Sigmoid colon (tissue), 7 donors: ENCODE measurements around the gene ANKRD2. TPM values are rescaled to one million over a fixed set of nuclear protein-coding genes. Genes with fewer than 3 reads are reported as not detected.

Experiments
- DNase-seq: peaks from one replicate; pipeline ENCODE4 v3.0.0-alpha.2; 2019
- H3K27ac ChIP-seq, 4 donors: fragments of 200-600 bp; sonication (generic); one replicate each; pipeline ENCODE4 v1.5.1; 2016 to 2019; ENCODE audit warnings: mild to moderate bottlenecking in 1 of 4
- H3K27me3 ChIP-seq, 3 donors: fragments of 200-600 bp; sonication (generic); one replicate each; pipeline ENCODE4 v1.5.1; 2019; ENCODE audit warnings: mild to moderate bottlenecking in 1 of 3
- H3K36me3 ChIP-seq, 4 donors: fragments of 200-600 bp; sonication (generic); one replicate each; pipeline ENCODE4 v1.5.1; 2016 to 2019
- H3K4me1 ChIP-seq, 4 donors: fragments of 200-600 bp; sonication (generic); one replicate each; pipeline ENCODE4 v1.5.1; 2017 to 2019
- H3K4me3 ChIP-seq, 4 donors: fragments of 200-600 bp; sonication (generic); one replicate each; pipeline ENCODE4 v1.5.1; 2017 to 2019; ENCODE audit warnings: mild to moderate bottlenecking in 2 of 4, moderate library complexity in 1 of 4
- H3K9me3 ChIP-seq, 4 donors: fragments of 200-600 bp in 3 of 4; sonication (generic) in 3 of 4; one replicate each; pipeline versions ENCODE4 v1.5.1 to v1.6.1; 2013 to 2019
- EP300 ChIP-seq, 4 donors: sonication (generic); formaldehyde crosslinking; IDR thresholded peaks; one replicate each; pipeline ENCODE4 v1.6.1; 2017; ENCODE audit warnings: antibody characterized with exemption in 4 of 4
- POLR2A ChIP-seq, 2 donors: fragments of 450-650 bp; IDR thresholded peaks; one replicate each; pipeline ENCODE4 v1.6.1; 2016; ENCODE audit warnings: antibody characterized with exemption in 2 of 2, mild to moderate bottlenecking in 2 of 2, moderate library complexity in 2 of 2
- POLR2AphosphoS5 ChIP-seq, 4 donors: sonication (generic); formaldehyde crosslinking; IDR thresholded peaks; one replicate each; pipeline ENCODE4 v1.6.1; 2017; ENCODE audit warnings: antibody characterized with exemption in 4 of 4
- WGBS, 2 donors: extraction: QIAGEN DNeasy Blood & Tissue Kit; methylation state at CpG; one replicate each; pipeline ENCODE4 v1.1.7; 2013; 5-methylcytosine and 5-hydroxymethylcytosine counted together
- intact Hi-C: fragments of 100-400 bp; cut with DNase I; formaldehyde crosslinking; loops from one replicate; pipeline ENCODE4 v1.15.1; 2023
- polyA plus RNA-seq, 3 donors: library from polyadenylated mRNA; stranded (reverse); fragments of 200-250 nt; gene quantifications; one replicate each; pipeline ENCODE4 v1.2.3, GENCODE V29; 2013
- total RNA-seq, 4 donors: library from RNA; depleted of rRNA; stranded (reverse); fragments of >200 nt; gene quantifications; one replicate each; pipeline ENCODE4 v1.1.0, GENCODE V29; 2016
- TF ChIP-seq, protein P1 (sequence below), 4 experiments: fragments of 450-650 bp in 3 of 4; fragments of 200-600 bp in 1 of 4; IDR thresholded peaks; one replicate each; pipeline ENCODE4 v1.5.1; 2016 to 2019; ENCODE audit warnings: antibody characterized with exemption in 4 of 4, mild to moderate bottlenecking in 3 of 4, moderate library complexity in 2 of 4
- donor health status: healthy with polysubstance abuse.
- donor health status: Bipolar disorder and iron deficiency.
- donor health status: healthy.

The ANKRD2 gene
- total and polyA plus RNA-seq, 7 donors: 0.31 to 1.2 (median 0.49) TPM; not detected in 4

DNA sequence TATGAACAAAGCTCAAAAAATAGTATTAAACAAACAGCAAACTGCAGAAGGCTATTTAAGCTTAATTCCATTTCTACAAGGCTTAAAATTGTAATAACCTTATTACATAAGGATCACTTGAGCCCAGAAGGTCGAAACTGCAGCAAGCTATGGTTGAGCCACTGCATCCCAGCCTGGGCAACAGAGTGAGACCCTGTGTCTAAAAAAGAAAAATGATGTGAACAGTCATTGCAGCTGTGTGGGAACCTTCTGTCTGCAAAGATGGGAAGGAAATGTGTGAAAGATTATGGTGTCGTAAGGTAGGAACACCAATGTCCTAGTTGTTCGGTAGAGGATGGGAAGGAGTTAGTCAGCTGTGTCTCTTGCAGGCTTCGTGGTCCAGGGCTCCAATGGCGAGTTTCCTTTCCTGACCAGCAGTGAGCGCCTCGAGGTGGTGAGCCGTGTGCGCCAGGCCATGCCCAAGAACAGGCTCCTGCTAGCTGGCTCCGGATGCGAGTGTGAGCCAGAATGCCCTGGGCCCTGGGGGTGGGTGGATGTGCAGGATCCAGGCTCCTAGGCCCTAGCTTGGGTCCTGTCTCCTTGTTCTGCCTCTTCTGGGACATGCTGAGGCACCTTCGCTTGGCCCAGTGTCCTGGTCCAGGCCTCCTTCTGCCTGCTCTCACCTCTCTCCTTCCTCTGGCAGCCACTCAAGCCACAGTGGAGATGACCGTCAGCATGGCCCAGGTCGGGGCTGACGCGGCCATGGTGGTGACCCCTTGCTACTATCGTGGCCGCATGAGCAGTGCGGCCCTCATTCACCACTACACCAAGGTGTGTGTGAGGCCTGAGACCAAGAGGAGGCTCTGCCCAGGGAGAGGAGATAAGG lies 26.1 kb downstream of the ANKRD2 start:
- no peak for DNase-seq
- Histone ChIP-seq H3K4me3 (no peak overlapping the region), H3K27ac (no peak overlapping the region), H3K27me3 (no peaks in the 10 kb centered on the region), H3K9me3 (no peaks in the 10 kb centered on the region), H3K4me1 (peaks cover 0 to 32% (median 30%) of the 10 kb centered on the region in 4 donors), H3K36me3 (no peaks in the 10 kb centered on the region)
- intact Hi-C loops: no loop called here
- TF ChIP-seq POLR2A (IDR thresholded peaks at IDR 0.05) (no peak), EP300 (IDR thresholded peaks at IDR 0.05) (no peak), POLR2AphosphoS5 (IDR thresholded peaks at IDR 0.05) (no peak)
- 94% methylated on average over 19 of the region's 19 CpGs for WGBS, 2 donors

DNA sequence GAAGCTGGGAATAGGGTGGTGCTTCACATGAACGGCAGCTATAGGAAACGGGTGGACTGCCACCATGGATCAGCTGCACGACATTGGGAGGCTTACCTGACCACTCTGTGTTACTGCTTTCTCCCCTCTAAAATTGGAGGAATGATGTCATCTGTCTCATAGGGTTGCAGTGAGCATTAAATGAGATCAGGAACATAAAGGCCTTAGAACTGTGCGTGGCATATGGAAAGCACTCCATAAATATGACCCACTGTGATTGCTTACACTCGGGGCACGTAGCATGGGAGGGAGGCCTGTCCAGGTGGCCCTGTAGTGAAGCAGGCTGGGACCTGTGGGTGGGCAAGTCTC lies 26.7 kb downstream of the ANKRD2 start:
- Histone ChIP-seq H3K27ac (no peak overlapping the region), H3K36me3 (no peaks in the 10 kb centered on the region), H3K4me1 (peaks cover 0 to 29% (median 27%) of the 10 kb centered on the region in 4 donors), H3K9me3 (no peaks in the 10 kb centered on the region), H3K27me3 (no peaks in the 10 kb centered on the region), H3K4me3 (no peak overlapping the region)
- intact Hi-C loops: no loop called here
- DNase-seq: no peak
- 89 to 92% methylated on average over 6 of the region's 6 CpGs for WGBS, 2 donors
- TF ChIP-seq, protein P1, sequence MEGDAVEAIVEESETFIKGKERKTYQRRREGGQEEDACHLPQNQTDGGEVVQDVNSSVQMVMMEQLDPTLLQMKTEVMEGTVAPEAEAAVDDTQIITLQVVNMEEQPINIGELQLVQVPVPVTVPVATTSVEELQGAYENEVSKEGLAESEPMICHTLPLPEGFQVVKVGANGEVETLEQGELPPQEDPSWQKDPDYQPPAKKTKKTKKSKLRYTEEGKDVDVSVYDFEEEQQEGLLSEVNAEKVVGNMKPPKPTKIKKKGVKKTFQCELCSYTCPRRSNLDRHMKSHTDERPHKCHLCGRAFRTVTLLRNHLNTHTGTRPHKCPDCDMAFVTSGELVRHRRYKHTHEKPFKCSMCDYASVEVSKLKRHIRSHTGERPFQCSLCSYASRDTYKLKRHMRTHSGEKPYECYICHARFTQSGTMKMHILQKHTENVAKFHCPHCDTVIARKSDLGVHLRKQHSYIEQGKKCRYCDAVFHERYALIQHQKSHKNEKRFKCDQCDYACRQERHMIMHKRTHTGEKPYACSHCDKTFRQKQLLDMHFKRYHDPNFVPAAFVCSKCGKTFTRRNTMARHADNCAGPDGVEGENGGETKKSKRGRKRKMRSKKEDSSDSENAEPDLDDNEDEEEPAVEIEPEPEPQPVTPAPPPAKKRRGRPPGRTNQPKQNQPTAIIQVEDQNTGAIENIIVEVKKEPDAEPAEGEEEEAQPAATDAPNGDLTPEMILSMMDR (IDR thresholded peaks at IDR 0.05): no peak
- TF ChIP-seq POLR2AphosphoS5 (IDR thresholded peaks at IDR 0.05) (no peak), POLR2A (IDR thresholded peaks at IDR 0.05) (no peak), EP300 (IDR thresholded peaks at IDR 0.05) (no peak)

DNA sequence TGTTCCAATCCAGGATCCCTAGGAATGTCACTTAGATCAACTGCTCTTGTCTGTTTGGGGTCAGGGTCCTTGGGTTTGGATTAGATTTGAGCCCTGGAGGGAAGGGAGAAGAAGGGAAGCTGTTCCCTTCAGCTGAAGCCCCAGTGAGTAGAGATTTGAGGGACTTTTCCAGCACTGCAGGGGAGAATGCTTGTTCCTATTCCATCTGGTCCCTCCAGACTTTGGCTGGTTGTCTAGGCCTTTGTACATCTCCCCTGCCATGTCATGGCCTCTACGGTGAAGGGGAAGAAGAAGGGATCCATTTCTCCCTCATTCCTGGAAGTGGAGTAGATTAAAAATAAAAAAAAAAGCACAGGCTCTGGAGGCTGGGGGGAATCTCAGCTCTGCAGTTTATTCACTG lies 28.0 kb downstream of the ANKRD2 start:
- DNase-seq: no peak
- TF ChIP-seq POLR2AphosphoS5 (IDR thresholded peaks at IDR 0.05): no peak
- no peak overlapping the region for H3K27ac ChIP-seq
- no peaks in the 10 kb centered on the region for H3K27me3 ChIP-seq
- intact Hi-C loops: no loop called here
- H3K4me1 ChIP-seq: peaks cover 0 to 24% (median 23%) of the 10 kb centered on the region in 4 donors
- H3K4me3 ChIP-seq: no peak overlapping the region
- H3K36me3 ChIP-seq: no peaks in the 10 kb centered on the region
- WGBS, 2 donors: 88 to 100% methylated on average over 1 of the region's 1 CpG
- H3K9me3 ChIP-seq: no peaks in the 10 kb centered on the region

DNA sequence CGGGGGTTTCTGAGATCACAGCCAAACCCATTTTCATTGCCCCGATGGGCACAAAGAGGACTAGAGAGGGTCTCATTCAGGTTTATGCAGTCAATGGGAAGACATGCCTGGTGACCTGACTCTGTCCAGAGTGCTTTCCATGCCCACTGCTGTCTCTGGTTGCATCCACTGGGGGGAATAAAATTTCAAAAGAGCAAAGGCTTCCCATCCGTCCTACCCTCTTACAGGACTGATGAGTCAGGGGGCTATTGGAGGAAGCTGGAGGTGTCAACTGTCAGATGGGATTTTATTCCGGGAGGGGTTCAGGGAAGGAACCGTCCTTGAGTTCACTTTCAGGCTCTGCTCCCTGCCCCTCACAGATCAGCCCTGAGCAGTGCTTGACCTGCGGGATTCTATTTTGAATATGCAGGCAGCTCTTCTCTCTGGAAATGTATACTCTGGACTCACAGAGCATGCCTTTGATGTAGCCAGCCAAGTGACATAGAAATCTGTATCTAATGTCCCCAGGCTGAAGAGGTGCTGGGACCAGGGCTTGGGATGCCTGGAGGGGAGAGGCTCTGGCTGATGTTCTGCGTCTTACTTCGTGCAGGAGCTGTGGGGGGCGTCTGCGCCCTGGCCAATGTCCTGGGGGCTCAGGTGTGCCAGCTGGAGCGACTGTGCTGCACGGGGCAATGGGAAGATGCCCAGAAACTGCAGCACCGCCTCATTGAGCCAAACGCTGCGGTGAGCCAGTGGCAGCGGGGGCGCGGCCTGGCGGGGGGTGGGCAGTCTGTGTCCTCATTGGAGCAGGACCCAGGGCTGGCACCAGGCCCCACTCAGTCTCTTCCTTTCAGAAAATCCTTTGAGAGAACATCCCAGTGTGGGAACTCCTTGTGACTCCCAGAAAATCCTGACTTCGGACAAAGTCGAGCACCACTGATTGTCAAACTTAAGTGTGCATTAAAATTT lies 29.0 kb downstream of the ANKRD2 start:
- Histone ChIP-seq H3K36me3 (no peaks in the 10 kb centered on the region), H3K4me1 (peaks cover 0 to 15% (median 14%) of the 10 kb centered on the region in 4 donors), H3K27ac (no peak overlapping the region), H3K9me3 (no peaks in the 10 kb centered on the region), H3K27me3 (no peaks in the 10 kb centered on the region), H3K4me3 (no peak overlapping the region)
- 87 to 89% methylated on average over 21 of the region's 21 CpGs for WGBS, 2 donors
- DNase-seq: no peak
- intact Hi-C loops: no loop called here
- no peak for TF ChIP-seq EP300 (IDR thresholded peaks at IDR 0.05)
- TF ChIP-seq POLR2A (IDR thresholded peaks at IDR 0.05): no peak
- TF ChIP-seq, protein P1 (IDR thresholded peaks at IDR 0.05): no peak
- no peak for TF ChIP-seq POLR2AphosphoS5 (IDR thresholded peaks at IDR 0.05)

DNA sequence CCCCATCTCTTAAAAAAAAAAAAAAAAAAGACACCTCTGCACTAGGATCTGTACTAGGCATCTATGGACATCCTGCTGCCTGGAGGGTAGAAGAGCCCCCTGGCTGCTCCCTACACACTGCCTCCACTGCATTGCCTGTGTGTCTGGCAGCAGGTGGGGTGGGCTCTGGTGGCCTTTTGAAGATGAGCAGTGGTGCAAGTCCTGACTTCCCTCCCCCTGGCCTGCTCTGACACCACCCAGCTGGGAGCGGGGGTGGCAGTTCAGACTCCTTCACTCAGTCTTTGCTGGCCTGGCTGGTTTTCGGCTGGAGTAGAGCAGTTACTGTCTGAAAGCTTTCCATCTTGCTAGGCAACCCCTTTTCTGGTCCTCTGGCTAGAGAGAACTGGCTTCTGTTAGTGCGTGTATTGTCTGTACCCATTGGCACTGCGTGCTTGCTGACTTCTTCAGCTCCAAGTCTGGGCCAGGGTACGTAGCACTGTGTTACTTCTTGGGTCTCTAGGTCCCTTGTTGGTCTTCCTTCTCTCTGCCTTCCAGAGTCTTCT lies 34.6 kb downstream of the ANKRD2 start:
- no peak for DNase-seq
- Histone ChIP-seq H3K9me3 (no peaks in the 10 kb centered on the region), H3K36me3 (no peaks in the 10 kb centered on the region), H3K27me3 (no peaks in the 10 kb centered on the region), H3K4me1 (peaks cover 0 to 4% (median 0%) of the 10 kb centered on the region in 4 donors), H3K4me3 (no peak overlapping the region), H3K27ac (no peak overlapping the region)
- WGBS, 2 donors: 91 to 96% methylated on average over 5 of the region's 5 CpGs
- TF ChIP-seq, protein P1 (IDR thresholded peaks at IDR 0.05): no peak
- TF ChIP-seq POLR2AphosphoS5 (IDR thresholded peaks at IDR 0.05): no peak
- TF ChIP-seq POLR2A (IDR thresholded peaks at IDR 0.05): no peak
- no peak for TF ChIP-seq EP300 (IDR thresholded peaks at IDR 0.05)
- intact Hi-C loops: no loop called here
